Measurements from ENCODE around the gene SNN. TPM values are rescaled to one million over a fixed set of nuclear protein-coding genes. Genes with fewer than 3 reads are reported as not detected.

The SNN gene
- polyA plus RNA-seq, 1 donor from 2014 or later, result 176 TPM

GRCh38 chr16:11679250-11679649 is 11.0 kb downstream of the SNN start (continued):
- TF ChIP-seq POLR2AphosphoS5 (IDR thresholded peaks at IDR 0.05), result no peak

GRCh38 chr16:11679941-11680911 is 12.0 kb downstream of the SNN start:
- Histone ChIP-seq H3F3A (ENCODE audit: insufficient read depth, low read length, poor library complexity, severe bottlenecking) (no peaks in the 10 kb centered on the region), H3K4me3 (ENCODE audit: low read length) (no peak overlapping the region), H4K20me1 (ENCODE audit: insufficient read depth) (peaks cover 17% of the 10 kb centered on the region), H3K27me3 (ENCODE audit: insufficient read depth, low read depth, low read length) (no peaks in the 10 kb centered on the region), H3K79me2 (replicated peaks; ENCODE audit: insufficient read depth, low read length) (no peaks in the 10 kb centered on the region), H3K27ac (ENCODE audit: low read length) (no peak overlapping the region), H3K36me3 (ENCODE audit: insufficient read depth, low read length) (no peaks in the 10 kb centered on the region), H3K9me2 (ENCODE audit: insufficient read depth, low read length) (no peaks in the 10 kb centered on the region), H2AFZ (ENCODE audit: low read depth, low read length) (no peak overlapping the region), H3K9me3 (ENCODE audit: low read length) (no peaks in the 10 kb centered on the region), H3K9ac (ENCODE audit: low read length) (no peak overlapping the region), H3K4me2 (ENCODE audit: low read length) (no peak overlapping the region)
- no peak for TF ChIP-seq SMC3 (conservative IDR thresholded peaks at IDR 0.05; ENCODE audit: poor library complexity)
- no peak for TF ChIP-seq POLR2AphosphoS5 (IDR thresholded peaks at IDR 0.05)

- Histone ChIP-seq H3K27me3 (ENCODE audit: insufficient read depth, low read depth, low read length) (no peaks in the 10 kb centered on the region), H3K4me2 (ENCODE audit: low read length) (no peak overlapping the region), H2AFZ (ENCODE audit: low read depth, low read length) (no peak overlapping the region), H3F3A (ENCODE audit: insufficient read depth, low read length, poor library complexity, severe bottlenecking) (no peaks in the 10 kb centered on the region), H3K9ac (ENCODE audit: low read length) (no peak overlapping the region), H3K27ac (ENCODE audit: low read length) (no peak overlapping the region), H3K36me3 (ENCODE audit: insufficient read depth, low read length) (no peaks in the 10 kb centered on the region), H3K9me2 (ENCODE audit: insufficient read depth, low read length) (no peaks in the 10 kb centered on the region), H4K20me1 (ENCODE audit: insufficient read depth) (peaks cover 17% of the 10 kb centered on the region), H3K79me2 (replicated peaks; ENCODE audit: insufficient read depth, low read length) (no peaks in the 10 kb centered on the region), H3K9me3 (ENCODE audit: low read length) (no peaks in the 10 kb centered on the region), H3K4me3 (ENCODE audit: low read length) (no peak overlapping the region)
- TF ChIP-seq REST (IDR thresholded peaks at IDR 0.05; ENCODE audit: borderline replicate concordance) (no peak), MXI1 (conservative IDR thresholded peaks at IDR 0.05; ENCODE audit: poor library complexity, severe bottlenecking) (no peak), EP300 (conservative IDR thresholded peaks at IDR 0.05; ENCODE audit: poor library complexity, severe bottlenecking) (no peak), RAD21 (conservative IDR thresholded peaks at IDR 0.05) (no peak), EZH2 (IDR thresholded peaks at IDR 0.05; ENCODE audit: borderline replicate concordance, insufficient read depth, low read length, poor library complexity, severe bottlenecking) (no peak), CTCF (IDR thresholded peaks at IDR 0.05; ENCODE audit: poor library complexity, severe bottlenecking) (no peak), SMC3 (conservative IDR thresholded peaks at IDR 0.05; ENCODE audit: poor library complexity) (no peak), TAF1 (IDR thresholded peaks at IDR 0.05; ENCODE audit: low read depth) (no peak), POLR2AphosphoS5 (IDR thresholded peaks at IDR 0.05) (no peak)
These were observed 13.3 kb downstream of the SNN start for GRCh38 chr16:11681556-11681955.

Measured in neural cell (in vitro differentiated cells).